Measurements from ENCODE around the gene SELENOM. TPM values are rescaled to one million over a fixed set of nuclear protein-coding genes. Genes with fewer than 3 reads are reported as not detected.
A peak's percentile ranks its signal among the peaks of the same experiment; 100 is the strongest.
"Not testable (repeated sequence)": the region's sequence is repeated elsewhere in the genome, so short reads cannot be mapped to it uniquely, and the experiment has no call there.

Gene SELENOM
- total RNA-seq, 2 donors from 2014 or later: 27.1 to 61.7 TPM

- no peak for TF ChIP-seq CTCF (IDR thresholded peaks at IDR 0.05)
- no peaks in the 10 kb centered on the region for H3K36me3 ChIP-seq
- no peak overlapping the region for H3K27ac ChIP-seq
- no peak overlapping the region for H3K9ac ChIP-seq (ENCODE audit: low read depth in 2 of 2, low read length in 2 of 2)
- peaks cover 8% of the 10 kb centered on the region for H3K4me1 ChIP-seq
- H3K9me3 ChIP-seq: no peaks in the 10 kb centered on the region
- DNase-seq: no peak
- no peaks in the 10 kb centered on the region for H3K27me3 ChIP-seq
- intact Hi-C loops (cut with DNase I): no loop called here
- no peak overlapping the region for H3K4me3 ChIP-seq
Observed at GRCh38 chr22:31119026-31119717, 11.8 kb upstream of the SELENOM start.

GRCh38 chr22:31118046-31118820, 10.9 kb upstream of the SELENOM start:
- no peak for DNase-seq

DNA sequence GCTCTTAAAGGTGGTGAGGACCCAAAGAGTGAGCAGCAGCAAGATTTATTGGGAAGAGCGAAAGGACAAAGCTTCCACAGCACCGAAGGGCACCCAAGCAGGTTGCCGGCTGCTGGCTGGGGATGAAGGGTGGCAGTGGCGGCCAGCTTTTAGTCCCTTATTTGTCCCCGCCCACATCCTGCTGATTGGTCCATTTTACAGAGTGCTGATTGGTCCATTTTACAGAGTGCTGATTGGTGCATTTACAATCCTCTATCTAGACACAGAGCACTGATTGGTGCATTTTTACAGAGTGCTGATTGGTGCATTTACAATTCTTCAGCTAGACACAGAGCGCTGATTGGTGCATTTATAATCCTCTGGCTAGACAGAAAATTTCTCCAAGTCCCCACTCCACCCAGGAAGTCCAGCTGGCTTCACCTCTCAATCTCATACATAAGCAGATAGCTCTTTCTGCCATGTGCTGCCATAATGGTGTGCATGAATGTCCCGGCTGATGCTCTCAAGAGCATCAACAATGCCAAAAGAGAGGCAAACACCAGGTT, 5.3 kb upstream of the SELENOM start:
- intact Hi-C loops (cut with DNase I); H3K9ac ChIP-seq (ENCODE audit: low read depth in 2 of 2, low read length in 2 of 2); DNase-seq; H3K27me3 ChIP-seq; H3K4me1 ChIP-seq; H3K36me3 ChIP-seq; H3K4me3 ChIP-seq; H3K27ac ChIP-seq; H3K9me3 ChIP-seq: not testable (repeated sequence)

More at GRCh38 chr22:31118046-31118820, 10.9 kb upstream of the SELENOM start:
- Histone ChIP-seq H3K4me1 (peaks cover 8% of the 10 kb centered on the region), H3K4me3 (no peak overlapping the region), H3K27me3 (no peaks in the 10 kb centered on the region), H3K36me3 (no peaks in the 10 kb centered on the region), H3K9ac (ENCODE audit: low read depth in 2 of 2, low read length in 2 of 2) (no peak overlapping the region), H3K27ac (no peak overlapping the region), H3K9me3 (no peaks in the 10 kb centered on the region)
- intact Hi-C loops (cut with DNase I): no loop called here
- TF ChIP-seq CTCF (IDR thresholded peaks at IDR 0.05): no peak

DNA sequence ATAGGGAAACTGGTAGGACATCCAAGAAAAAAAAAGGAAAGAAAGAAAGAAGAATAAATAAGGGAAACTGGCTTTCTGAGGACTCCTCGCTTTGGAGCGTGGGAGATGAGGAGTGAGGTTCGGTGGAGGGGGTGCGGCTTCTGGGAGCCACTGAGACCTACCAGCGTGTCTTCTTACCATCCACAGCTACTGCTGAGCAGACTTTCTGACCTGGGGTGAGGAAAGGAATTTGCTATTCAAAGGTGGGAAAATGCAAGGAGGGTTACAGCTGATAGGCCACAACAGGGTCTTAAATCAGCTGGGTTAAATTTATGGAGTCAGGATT, 488 bp upstream of the SELENOM start:
- peak overlapping the region; percentile 60 for H3K4me3 ChIP-seq

DNA sequence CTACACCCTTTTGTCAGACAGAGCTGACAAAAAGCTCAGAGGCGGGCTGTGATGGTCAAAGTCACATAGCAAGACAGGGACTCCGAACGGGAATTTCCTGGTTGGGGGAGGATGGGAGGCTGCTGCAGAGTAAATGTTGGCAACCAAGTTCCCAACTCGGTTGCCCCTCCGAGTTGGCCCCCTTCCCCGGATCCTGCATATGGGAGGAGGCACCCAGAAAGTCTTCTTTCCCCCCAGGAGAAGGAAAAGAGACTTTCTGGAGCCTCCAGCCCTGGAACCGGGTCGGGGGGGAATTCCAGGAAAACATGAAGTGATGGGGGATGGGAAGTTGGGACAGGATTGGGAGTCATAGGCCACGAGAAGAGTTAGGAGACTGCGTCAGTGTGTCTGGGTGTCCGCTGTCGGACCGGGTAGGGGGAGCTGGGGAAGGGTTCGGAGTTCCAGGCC, 614 bp downstream of the SELENOM start:
- DNase-seq: peak; percentile 45
- H3K4me1 ChIP-seq: no peaks in the 10 kb centered on the region

More for the DNA sequence above, 488 bp upstream of the SELENOM start:
- H3K27ac ChIP-seq: no peak overlapping the region
- TF ChIP-seq CTCF (IDR thresholded peaks at IDR 0.05): no peak
- no peaks in the 10 kb centered on the region for H3K9me3 ChIP-seq
- H3K36me3 ChIP-seq: no peaks in the 10 kb centered on the region
- peak overlapping the region; percentile 33 to 70 for H3K9ac ChIP-seq (ENCODE audit: low read depth in 2 of 2, low read length in 2 of 2)
- DNase-seq: no peak
- no peaks in the 10 kb centered on the region for H3K4me1 ChIP-seq
- intact Hi-C loops (cut with DNase I): loop anchor here (5.0 kb wide), 1 partner anchor 39 kb away; no protein-coding TSS in a partner anchor
- H3K27me3 ChIP-seq: no peaks in the 10 kb centered on the region

More for the DNA sequence above, 614 bp downstream of the SELENOM start:
- Histone ChIP-seq H3K4me3 (peak overlapping the region; percentile 60), H3K9ac (ENCODE audit: low read depth in 2 of 2, low read length in 2 of 2) (peak overlapping the region; percentile 78 to 96), H3K27ac (peak overlapping the region; percentile 85), H3K27me3 (no peaks in the 10 kb centered on the region), H3K36me3 (no peaks in the 10 kb centered on the region), H3K9me3 (no peaks in the 10 kb centered on the region)
- intact Hi-C loops (cut with DNase I): loop anchor here (5.0 kb wide), 1 partner anchor 41 kb away; no protein-coding TSS in a partner anchor
- no peak for TF ChIP-seq CTCF (IDR thresholded peaks at IDR 0.05)

Measured in colonic mucosa (tissue), 4 donors.